Stimulated activated naive B cell treated with anti-CD40 and anti-IgM and Interleukin-4, amounts not matched to agents 10 μg/mL and 1 μg/mL and 100 μg/mL, for 72 hours (primary cell): ENCODE data around the gene NSUN7.

ENCODE experiments used
- ATAC-seq, 2 donors: fragments of 150-1000 bp; cut with Tn5 transposase; replicated peaks; 2 replicates each; pipeline ENCODE4 v1.10.0; 2021; ENCODE audit warnings: moderate library complexity in 1 of 2
- DNase-seq: peaks from one replicate; pipeline ENCODE4 v3.0.0; 2021
- H3K27ac Mint-ChIP-seq: one replicate; pipeline ENCODE4 v1.8.0; 2022; ENCODE audit warnings: mild to moderate bottlenecking, mixed read lengths
- H3K27me3 Mint-ChIP-seq, 2 donors: one replicate each; pipeline ENCODE4 v1.8.0; 2022; ENCODE audit warnings: mixed read lengths in 2 of 2
- H3K36me3 Mint-ChIP-seq, 2 donors: one replicate each; pipeline ENCODE4 v1.8.0; 2022; ENCODE audit warnings: mixed read lengths in 2 of 2, mild to moderate bottlenecking in 1 of 2
- H3K4me1 Mint-ChIP-seq, 2 donors: one replicate each; pipeline ENCODE4 v1.8.0; 2022; ENCODE audit warnings: mixed read lengths in 2 of 2, mild to moderate bottlenecking in 1 of 2
- H3K4me3 Mint-ChIP-seq, 2 donors: one replicate each; pipeline ENCODE4 v1.8.0; 2022; ENCODE audit warnings: mild to moderate bottlenecking in 2 of 2, mixed read lengths in 2 of 2, moderate library complexity in 1 of 2
- H3K9me3 Mint-ChIP-seq, 2 donors: one replicate each; pipeline ENCODE4 v1.8.0; 2022; ENCODE audit warnings: mixed read lengths in 2 of 2, mild to moderate bottlenecking in 1 of 2

Gene NSUN7

DNA sequence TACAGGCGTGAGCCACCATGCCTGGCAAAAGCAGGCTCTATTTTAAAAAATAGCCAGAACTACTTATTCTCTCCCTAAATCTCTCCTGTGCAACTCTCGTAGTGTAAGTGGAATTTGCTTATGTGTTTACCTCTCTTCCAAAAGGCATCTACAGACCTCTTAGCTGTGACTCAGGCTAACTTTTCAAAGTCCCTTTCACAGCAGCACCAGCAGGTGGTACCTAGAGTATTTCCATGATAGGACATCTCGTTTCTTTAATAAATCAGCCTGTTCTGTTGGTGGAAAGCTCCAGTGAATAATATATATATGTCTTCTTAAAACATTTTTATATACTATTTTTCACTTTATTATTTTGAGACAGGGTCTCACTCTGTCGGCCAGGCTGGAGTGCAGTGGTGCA is 89.0 kb downstream of the NSUN7 start:
- DNase-seq (no peak), ATAC-seq (no peak)
- H3K36me3 Mint-ChIP-seq: peaks cover 21 to 24% of the 10 kb centered on the region in 2 donors
- H3K27me3 Mint-ChIP-seq: no peaks in the 10 kb centered on the region
- no peak overlapping the region for H3K27ac Mint-ChIP-seq
- H3K4me3 Mint-ChIP-seq: no peak overlapping the region
- peaks cover 53 to 84% of the 10 kb centered on the region in 2 donors for H3K4me1 Mint-ChIP-seq
- peaks cover 0 to 2% of the 10 kb centered on the region in 2 donors for H3K9me3 Mint-ChIP-seq

DNA sequence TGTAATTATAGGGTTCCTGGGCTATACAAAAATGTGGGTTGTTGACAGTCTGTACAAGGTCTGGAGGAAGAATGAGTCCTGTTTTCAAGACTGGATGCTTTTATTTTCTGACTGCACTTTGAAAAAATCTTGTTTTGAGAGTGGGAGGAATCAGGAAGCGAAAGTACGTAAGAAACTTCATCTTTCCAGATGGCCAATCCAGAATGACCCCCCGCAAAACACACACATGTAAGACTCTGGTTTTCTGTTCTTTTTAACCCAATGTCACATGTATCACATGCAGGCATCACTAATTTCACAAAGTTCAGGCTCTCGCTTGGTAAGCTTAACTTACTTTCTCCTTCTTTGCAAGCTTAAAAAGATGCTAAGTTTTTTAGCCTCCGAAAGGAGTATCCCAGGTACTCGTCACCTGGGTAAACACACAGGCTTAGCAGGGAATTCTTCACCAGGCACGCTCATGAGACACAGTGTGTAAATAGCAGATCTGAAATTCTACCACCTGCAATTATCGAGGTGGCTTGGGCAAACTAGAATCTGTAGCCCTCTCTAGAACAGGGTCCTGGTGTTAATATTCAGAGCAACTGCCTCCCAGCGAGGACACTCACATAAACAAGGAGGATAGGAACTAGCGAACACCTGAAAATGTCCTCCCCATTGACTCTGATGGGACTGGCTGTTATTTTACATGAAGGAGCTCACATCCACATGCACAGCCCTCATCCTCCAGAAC is 90.7 kb downstream of the NSUN7 start:
- Mint-ChIP-seq H3K4me3 (peak overlapping the region; percentile 30 to 71), H3K4me1 (peaks cover 46 to 74% of the 10 kb centered on the region in 2 donors), H3K27me3 (no peaks in the 10 kb centered on the region), H3K36me3 (peaks cover 21% of the 10 kb centered on the region in 2 donors), H3K27ac (peak overlapping the region; percentile 92), H3K9me3 (peaks cover 0 to 2% of the 10 kb centered on the region in 2 donors)
- ATAC-seq (peak; percentile 76 to 83), DNase-seq (peak; percentile 57)

DNA sequence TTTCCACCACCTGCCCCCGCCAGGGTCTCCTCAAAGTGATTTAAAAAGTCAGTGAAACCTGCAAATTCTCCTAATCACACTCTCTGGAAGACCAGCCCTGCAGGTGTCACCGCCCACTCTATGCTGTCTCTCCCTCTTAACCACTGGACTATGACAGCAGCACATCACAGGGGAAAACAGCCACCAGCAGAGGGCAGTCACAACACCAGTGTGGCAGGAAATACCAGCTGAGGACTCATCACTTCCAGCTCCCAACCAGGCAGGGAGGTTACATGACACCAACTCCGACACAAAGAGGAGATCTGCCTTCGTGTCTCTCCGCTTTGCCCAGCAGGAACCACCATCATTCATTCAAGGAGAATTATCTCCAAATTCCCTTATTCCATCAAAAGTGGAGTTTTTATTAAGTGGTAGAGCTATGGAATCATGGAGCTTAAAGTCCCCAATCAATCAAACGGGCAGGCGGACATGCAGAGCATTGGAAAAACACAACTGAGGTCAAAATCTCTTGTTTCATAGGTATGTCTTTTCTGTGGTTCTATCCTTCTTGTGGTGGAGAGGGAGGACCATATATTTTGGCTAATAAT is 91.3 kb downstream of the NSUN7 start:
- peaks cover 14 to 16% of the 10 kb centered on the region in 2 donors for H3K36me3 Mint-ChIP-seq
- peaks cover 43 to 67% of the 10 kb centered on the region in 2 donors for H3K4me1 Mint-ChIP-seq
- H3K27me3 Mint-ChIP-seq: no peaks in the 10 kb centered on the region
- peak overlapping the region; percentile 30 to 71 for H3K4me3 Mint-ChIP-seq
- peaks cover 0 to 2% of the 10 kb centered on the region in 2 donors for H3K9me3 Mint-ChIP-seq
- peak overlapping the region; percentile 92 for H3K27ac Mint-ChIP-seq
- ATAC-seq (peak; percentile 64 to 66), DNase-seq (peak; percentile 65)

DNA sequence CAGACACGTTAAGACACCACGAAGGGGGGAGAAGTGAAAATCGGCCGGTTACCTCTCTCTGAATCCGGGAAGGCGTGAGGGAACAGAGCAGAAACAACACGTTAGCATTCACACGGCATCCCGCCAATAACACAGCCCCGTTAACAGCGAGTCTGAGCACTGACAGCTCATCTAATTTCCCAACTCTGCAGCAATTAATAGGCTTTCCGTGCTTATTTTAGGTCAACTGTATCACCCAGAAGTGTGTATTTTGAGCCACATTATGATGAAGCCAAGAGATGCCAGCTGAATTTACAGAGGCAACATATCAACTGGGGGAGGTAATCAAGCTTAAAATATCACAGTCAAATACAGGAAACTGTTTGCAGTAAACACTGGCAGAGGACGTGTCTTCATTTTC is 92.6 kb downstream of the NSUN7 start:
- DNase-seq (no peak), ATAC-seq (no peak)
- peak overlapping the region; percentile 81 for H3K27ac Mint-ChIP-seq
- H3K27me3 Mint-ChIP-seq: no peaks in the 10 kb centered on the region
- no peak overlapping the region for H3K4me3 Mint-ChIP-seq
- H3K9me3 Mint-ChIP-seq: peaks cover 0 to 2% of the 10 kb centered on the region in 2 donors
- H3K4me1 Mint-ChIP-seq: peaks cover 42 to 56% of the 10 kb centered on the region in 2 donors
- H3K36me3 Mint-ChIP-seq: peaks cover 11 to 13% of the 10 kb centered on the region in 2 donors

DNA sequence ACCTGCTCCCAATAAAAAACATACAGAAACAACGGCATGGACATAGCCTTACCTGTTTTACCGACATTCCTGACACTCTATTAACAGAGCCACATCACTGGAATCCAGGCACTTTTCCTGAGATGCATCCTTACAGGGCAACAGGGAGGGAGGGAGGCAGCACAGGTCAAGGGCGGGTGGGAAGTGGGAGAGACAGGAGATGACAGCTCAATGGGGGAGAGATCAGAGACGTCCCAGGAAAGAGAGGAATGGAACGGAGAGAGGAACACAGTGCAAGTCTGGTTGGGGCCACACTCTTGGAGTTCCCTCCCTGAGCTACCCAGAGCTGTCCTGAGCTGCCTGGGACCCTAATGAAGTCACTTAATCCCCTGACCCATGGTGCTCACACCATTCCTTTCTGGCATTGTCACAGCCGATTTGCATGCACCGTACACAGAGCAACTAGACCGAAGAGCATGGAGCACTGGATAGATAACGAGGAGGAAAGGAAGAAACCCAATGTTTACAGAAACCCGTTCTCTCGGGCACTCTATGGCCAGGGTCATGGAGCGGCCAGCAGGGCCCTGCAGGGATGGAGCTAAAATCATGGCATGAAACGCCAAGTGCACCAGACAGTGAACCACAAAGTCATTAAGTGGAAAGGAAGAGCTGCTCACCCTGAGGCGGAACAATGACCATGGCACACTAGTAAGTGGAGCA is 93.1 kb downstream of the NSUN7 start:
- Mint-ChIP-seq H3K4me1 (peaks cover 38 to 56% of the 10 kb centered on the region in 2 donors), H3K4me3 (peak overlapping the region in 1 of 2 donors; percentile 17), H3K27ac (no peak overlapping the region), H3K27me3 (no peaks in the 10 kb centered on the region), H3K9me3 (peaks cover 0 to 2% of the 10 kb centered on the region in 2 donors), H3K36me3 (peaks cover 7 to 8% of the 10 kb centered on the region in 2 donors)
- ATAC-seq (no peak), DNase-seq (no peak)

DNA sequence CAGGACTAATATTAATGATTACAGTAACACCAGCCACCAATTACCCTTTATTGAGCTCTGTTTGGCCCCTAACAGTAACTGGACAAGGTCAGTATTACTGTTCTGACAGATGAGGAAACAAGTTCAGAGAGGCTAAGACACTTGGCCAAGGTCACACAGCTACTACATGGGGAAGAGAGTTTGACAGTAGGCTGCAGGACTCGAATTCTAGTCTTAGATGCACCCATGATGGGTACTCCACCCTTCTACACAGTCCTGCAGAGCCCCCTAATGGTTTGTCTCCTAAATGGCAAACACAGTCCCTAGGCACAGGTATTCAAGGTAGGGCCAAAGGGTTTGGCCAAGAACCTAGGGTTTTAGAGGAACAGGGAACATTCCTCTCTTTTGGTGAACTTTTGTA is 93.9 kb downstream of the NSUN7 start:
- H3K36me3 Mint-ChIP-seq: peaks cover 6 to 8% of the 10 kb centered on the region in 2 donors
- H3K4me1 Mint-ChIP-seq: peaks cover 39 to 60% of the 10 kb centered on the region in 2 donors
- no peak overlapping the region for H3K4me3 Mint-ChIP-seq
- ATAC-seq (peak; percentile 39 to 49), DNase-seq (peak; percentile 15)
- no peaks in the 10 kb centered on the region for H3K27me3 Mint-ChIP-seq
- no peak overlapping the region for H3K27ac Mint-ChIP-seq
- H3K9me3 Mint-ChIP-seq: peaks cover 0 to 2% of the 10 kb centered on the region in 2 donors

DNA sequence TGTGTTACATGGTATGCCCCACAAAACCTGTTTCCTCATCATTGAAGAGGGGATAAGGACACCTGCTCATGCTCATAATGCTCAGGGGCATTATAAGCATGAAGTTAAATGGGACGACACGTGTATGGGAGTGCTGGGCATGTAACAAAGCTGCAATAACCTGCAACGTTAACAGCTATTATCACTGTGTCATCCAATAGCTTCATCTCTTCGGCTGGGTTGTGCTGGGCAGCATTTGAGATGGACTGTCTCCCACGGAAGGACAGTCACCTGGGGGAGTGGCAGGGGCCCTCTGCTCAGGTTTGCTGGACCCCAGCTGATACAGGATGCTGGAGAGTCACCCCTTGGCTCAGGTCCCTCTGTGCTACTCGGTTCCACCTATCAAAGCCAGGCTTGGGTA is 94.5 kb downstream of the NSUN7 start:
- Mint-ChIP-seq H3K9me3 (peaks cover 0 to 2% of the 10 kb centered on the region in 2 donors), H3K4me1 (peaks cover 41 to 60% of the 10 kb centered on the region in 2 donors), H3K36me3 (peaks cover 6 to 8% of the 10 kb centered on the region in 2 donors), H3K27me3 (no peaks in the 10 kb centered on the region), H3K27ac (no peak overlapping the region), H3K4me3 (no peak overlapping the region)
- ATAC-seq: no peak
- DNase-seq: no peak

DNA sequence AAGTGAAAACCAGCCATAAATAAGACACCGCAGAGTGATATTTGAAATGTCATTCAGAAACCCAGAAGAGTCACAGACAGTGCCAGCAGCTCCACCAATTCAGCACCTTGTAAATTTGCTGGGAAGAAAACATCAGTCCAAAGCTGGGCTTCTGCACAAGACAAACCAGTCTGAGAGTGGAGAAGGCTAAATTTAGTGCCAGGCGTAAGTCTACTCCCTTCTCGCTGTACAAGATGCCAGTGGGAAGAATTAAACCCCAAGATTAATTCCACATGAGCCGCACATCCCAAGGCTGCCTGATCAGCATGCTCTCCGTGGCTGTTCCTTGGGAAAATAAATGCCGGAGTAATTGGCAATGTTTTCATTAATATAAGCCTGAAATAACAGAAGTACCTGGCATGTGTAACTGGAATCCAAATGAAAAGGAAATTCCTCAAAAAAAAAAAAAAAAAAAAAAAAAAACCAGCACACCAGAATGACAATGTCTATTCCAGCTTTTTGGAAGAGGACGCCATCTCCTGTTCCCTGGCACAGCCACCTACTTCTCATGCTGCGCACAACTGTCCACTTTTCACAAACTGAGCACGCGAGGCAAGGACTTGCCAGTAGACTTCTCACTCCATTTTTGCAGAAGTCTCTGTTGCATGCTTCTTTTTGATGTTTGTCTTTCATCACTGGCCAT is 95.5 kb downstream of the NSUN7 start:
- H3K27me3 Mint-ChIP-seq: no peaks in the 10 kb centered on the region
- DNase-seq (no peak), ATAC-seq (no peak)
- peaks cover 36 to 58% of the 10 kb centered on the region in 2 donors for H3K4me1 Mint-ChIP-seq
- H3K36me3 Mint-ChIP-seq: peaks cover 6 to 8% of the 10 kb centered on the region in 2 donors
- no peak overlapping the region for H3K4me3 Mint-ChIP-seq
- H3K27ac Mint-ChIP-seq: no peak overlapping the region
- peaks cover 0 to 2% of the 10 kb centered on the region in 2 donors for H3K9me3 Mint-ChIP-seq

DNA sequence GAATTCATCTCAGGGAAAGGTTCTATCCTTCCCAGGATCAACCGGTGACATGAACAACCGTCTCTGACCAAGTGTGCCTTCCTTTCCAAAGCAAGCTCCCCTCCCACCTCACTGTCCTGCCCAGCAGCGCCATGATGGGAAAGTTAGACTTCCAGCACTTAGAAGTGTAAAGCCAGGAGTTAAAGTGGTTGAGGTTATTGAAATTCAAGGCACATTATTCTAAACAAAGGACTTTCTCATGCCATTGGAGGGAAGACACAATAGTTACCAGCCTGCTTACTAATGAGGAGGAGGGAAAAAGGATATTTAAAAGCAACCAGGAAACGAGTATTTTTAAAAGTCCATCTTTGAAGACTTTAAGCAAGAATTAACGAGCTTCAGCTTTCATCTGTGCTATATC is 96.8 kb downstream of the NSUN7 start:
- no peak for DNase-seq
- no peak for ATAC-seq
- Mint-ChIP-seq H3K9me3 (no peaks in the 10 kb centered on the region), H3K4me3 (no peak overlapping the region), H3K27me3 (no peaks in the 10 kb centered on the region), H3K36me3 (peaks cover 3 to 4% of the 10 kb centered on the region in 2 donors), H3K4me1 (peaks cover 27 to 47% of the 10 kb centered on the region in 2 donors), H3K27ac (no peak overlapping the region)

DNA sequence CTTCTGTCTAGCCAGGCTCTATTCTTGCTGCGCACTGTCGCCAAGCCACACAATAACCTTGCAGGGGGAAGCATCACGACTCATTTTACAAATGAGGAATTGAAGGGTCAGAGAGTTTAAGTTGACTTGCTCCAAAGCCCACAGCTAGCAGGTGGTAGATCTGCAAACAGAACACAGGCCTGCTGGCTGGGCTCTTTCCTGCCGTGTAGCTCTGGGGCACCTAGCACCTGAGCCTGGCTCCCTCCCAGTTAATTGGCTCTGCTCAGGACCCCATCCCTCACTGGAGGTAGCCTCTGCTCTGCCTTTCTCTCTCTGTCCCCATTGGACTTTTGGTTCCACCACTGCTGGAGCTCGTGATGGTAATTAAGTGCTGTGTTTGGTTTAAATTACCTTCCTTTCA is 98.5 kb downstream of the NSUN7 start:
- H3K27ac Mint-ChIP-seq: no peak overlapping the region
- DNase-seq (no peak), ATAC-seq (peak; percentile 68 to 72)
- H3K36me3 Mint-ChIP-seq: peaks cover 3 to 5% of the 10 kb centered on the region in 2 donors
- H3K9me3 Mint-ChIP-seq: no peaks in the 10 kb centered on the region
- peaks cover 12 to 30% of the 10 kb centered on the region in 2 donors for H3K4me1 Mint-ChIP-seq
- no peak overlapping the region for H3K4me3 Mint-ChIP-seq
- no peaks in the 10 kb centered on the region for H3K27me3 Mint-ChIP-seq

DNA sequence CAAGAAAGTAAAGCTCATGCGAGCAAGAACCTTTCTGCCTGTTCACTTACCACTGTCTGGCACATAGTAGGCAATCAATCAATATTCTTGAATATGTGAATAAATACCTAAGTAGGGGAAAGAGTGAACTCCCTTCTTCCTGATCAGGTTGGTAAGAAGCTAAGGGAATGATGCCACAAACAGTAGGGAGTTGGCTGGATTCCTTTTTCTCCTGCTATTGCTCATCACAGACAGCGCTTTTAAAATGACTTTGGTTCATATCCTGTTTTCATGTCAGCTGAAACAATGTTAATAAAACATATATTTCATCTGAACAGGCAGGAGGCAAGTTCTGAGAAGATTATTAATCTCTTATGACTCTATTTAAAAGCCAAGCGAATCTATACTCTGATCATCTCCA is 99.2 kb downstream of the NSUN7 start:
- ATAC-seq (peak in 1 of 2 donors; percentile 33), DNase-seq (no peak)
- no peaks in the 10 kb centered on the region for H3K27me3 Mint-ChIP-seq
- no peak overlapping the region for H3K4me3 Mint-ChIP-seq
- H3K4me1 Mint-ChIP-seq: peaks cover 9 to 29% of the 10 kb centered on the region in 2 donors
- H3K27ac Mint-ChIP-seq: peak overlapping the region; percentile 53
- H3K9me3 Mint-ChIP-seq: no peaks in the 10 kb centered on the region
- peaks cover 9 to 10% of the 10 kb centered on the region in 2 donors for H3K36me3 Mint-ChIP-seq

DNA sequence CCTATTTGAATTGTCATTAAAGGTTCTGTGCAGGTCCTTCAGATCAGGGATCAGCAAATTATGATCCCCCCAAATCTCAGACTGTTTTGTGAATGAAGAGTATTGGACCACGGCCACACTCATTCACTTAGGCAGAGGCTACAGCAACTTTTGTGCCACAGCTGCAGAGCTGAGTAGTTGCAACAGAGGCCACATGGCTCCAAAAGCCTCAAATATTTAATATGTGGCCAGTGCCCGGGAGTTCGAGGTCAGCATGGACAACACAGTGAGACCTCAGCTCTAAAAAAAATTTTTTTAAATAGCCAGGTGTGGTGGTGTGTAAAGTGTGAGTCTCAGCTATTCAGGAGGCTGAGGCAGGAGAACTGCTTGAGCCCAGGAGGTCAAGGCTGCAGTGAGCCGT is 100.7 kb downstream of the NSUN7 start:
- no peaks in the 10 kb centered on the region for H3K27me3 Mint-ChIP-seq
- ATAC-seq: no peak
- no peak overlapping the region for H3K4me3 Mint-ChIP-seq

DNA sequence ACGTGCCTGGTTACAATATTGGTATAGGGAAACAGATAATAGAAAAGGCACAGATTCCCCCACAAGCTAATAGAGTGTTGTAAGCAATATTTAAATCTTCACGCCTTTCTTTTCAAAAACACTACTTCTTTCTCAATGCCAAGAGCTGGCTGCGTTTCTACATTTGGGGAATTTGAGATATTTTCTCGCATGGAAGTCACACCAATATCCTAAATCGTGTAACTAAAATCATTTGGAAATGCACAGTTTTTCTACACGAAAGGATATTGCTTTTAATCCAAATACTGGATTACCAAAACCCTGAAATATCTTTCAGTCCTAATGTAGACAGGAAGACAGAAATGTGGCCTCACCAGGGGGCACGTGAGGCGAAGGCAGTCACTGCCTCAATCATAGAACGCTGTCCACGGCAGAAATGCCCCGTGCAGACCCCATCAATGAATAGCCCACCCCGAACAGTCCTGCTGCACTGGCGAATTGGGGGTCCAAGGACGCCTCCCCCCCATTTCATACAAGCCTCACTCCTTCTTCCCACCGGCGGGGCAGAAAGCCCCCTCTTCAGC is 106.6 kb downstream of the NSUN7 start:
- ATAC-seq (peak; percentile 5 to 13), DNase-seq (no peak)
- Mint-ChIP-seq H3K4me3 (peak overlapping the region; percentile 94 to 98), H3K27ac (peak overlapping the region; percentile 87), H3K36me3 (peaks cover 9 to 10% of the 10 kb centered on the region in 2 donors), H3K27me3 (peaks cover 9 to 12% of the 10 kb centered on the region in 2 donors), H3K9me3 (no peaks in the 10 kb centered on the region), H3K4me1 (peaks cover 27 to 46% of the 10 kb centered on the region in 2 donors)

More for the DNA sequence above, 100.7 kb downstream of the NSUN7 start:
- peaks cover 11 to 36% of the 10 kb centered on the region in 2 donors for H3K4me1 Mint-ChIP-seq
- no peak overlapping the region for H3K27ac Mint-ChIP-seq
- H3K9me3 Mint-ChIP-seq: no peaks in the 10 kb centered on the region
- no peak for DNase-seq
- peaks cover 9 to 10% of the 10 kb centered on the region in 2 donors for H3K36me3 Mint-ChIP-seq
